HG03460 (cell line): ENCODE data around the gene YWHAE.
"Not testable (repeated sequence)": the region's sequence is repeated elsewhere in the genome, so short reads cannot be mapped to it uniquely, and the experiment has no call there.

Experiments
- ATAC-seq: cut with Tn5 transposase; IDR thresholded peaks from one replicate; pipeline ENCODE4 v1.9.1; 2021; ENCODE audit not compliant: unreplicated experiment

YWHAE gene

DNA sequence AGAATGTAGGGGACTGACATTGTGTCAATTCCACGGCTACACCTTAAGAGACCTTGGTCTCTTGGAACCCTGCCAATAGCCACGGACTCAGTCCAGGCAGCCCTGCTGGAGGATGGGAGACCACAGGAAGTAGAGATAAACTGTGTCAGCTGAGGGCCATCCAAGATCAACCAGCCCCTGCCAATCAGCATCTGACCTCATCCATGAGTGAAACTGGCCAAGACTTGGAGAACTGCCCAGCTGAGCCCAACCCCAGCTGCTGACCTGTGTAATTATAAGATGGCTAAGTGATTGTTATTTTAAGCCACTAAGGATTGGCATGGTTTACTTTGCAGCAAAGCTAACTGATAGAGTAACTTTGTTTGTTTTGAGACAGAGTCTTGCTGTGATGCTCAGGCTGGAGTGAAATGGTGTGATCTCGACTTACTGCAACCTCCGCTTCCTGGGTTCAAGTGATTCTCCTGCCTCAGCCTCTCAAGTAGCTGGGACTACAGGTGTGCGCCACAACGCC is 13.3 kb upstream of the YWHAE start:
- ATAC-seq = no peak

DNA sequence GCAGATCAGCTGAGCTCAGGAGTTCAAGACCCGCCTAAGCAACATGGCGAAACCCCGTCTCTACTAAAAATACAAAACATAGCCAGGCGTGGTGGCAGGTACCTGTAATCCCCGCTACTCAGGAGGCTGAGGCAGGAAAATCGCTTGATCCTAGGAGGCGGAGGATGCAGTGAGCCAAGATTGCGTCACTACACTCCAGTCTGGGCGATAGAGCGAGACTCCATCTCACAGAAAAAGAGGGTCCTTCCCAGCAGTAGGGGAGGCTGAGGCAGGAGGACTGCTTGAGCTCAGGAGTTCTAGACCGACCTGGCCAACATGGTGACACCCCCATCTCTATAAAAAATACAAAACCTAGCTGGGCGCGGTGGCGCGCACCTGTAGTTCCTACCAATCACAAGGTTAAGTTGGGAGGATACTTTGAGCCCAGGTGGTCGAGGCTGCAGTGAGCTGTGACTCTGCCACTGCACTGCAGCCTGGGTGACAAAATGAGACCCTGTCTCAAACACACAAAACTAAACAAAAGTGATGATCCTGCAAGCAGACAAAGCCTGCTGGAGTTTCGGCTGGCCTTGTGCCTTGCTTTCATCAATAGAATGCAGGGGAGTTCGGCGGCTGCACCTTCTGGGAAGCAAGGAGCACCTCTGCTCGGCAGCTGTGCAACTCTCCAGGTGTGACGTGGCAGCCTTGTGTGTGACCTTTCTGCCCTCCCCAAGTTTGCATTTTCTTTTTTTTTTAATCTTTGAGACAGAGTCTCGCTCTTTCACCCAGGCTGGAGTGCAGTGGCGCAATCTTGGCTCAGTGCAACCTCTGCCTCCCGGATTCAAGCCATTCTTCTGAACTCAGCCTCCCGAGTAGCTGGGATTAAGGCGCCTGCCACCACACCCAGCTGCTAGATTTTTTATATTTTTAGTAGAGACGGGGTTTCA is 12.4 kb upstream of the YWHAE start:
- no peak for ATAC-seq

DNA sequence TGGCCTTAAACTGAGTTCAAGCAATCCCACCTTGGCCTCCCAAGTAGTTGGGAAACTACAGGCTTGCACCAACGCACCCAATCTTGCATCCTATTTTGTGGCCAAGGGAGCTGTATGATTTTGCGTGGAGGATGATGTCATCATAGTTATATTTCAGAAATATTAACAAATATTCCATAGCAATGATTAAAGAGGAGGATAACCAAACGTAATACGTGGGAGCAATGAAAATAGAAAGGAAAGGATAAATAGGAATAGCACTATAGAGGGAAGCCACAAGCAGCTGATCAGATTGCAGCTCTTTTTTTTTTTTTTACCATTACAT is 2.2 kb upstream of the YWHAE start:
- ATAC-seq = no peak

DNA sequence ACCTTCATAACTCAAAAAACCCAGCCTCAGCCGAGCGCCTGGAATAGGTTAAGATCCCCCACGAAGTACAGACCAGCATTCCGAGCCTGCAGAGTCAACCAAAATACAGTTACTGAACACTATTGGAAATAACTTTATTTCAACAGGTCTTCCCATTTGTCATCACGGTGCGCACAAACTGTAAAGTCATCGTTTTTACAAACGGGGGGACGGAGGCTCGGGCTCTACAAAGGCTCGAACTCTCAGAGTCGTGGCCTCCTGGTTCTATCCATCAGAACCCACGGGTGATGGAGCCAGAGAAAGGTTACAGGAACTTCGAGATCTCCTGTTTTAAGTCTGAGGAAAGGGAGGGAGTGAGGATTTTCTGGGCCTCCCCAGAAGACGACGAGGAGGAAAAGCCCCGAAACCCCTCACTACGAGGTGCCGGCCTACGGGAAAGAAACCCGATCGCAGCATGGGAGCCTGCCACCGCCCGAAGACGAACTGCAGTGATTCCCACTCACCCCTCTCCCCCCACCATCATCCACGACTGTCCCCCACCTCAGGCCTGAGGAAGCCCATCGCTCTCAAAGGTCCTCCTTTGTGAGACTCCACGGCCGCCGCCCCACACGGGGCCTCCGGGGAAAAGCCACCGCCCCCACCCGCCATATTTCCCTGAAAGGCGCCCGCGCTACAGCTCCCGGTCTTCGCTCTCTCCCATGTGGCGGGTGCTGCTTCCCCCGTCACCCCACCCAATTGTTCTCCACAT is 917 bp downstream of the YWHAE start:
- ATAC-seq = no peak

DNA sequence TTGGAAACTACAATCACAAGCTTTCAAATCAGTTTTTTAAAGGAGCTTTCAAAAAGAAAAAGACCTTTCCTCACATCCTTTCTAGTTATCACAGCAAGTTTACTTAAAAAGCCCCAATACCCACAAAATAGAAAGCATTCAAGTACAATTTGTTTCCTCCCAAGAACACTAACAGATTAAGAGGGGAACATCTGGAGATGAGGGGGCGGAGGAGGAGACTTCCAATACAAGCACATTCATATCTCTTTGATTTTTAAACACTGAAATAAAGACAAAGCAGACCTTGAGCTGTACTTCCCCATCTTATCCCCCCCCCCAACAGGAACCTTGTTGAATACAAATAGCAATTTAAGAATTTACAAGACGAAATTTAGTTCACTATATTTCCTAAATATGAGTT is 2.0 kb downstream of the YWHAE start:
- ATAC-seq = no peak

DNA sequence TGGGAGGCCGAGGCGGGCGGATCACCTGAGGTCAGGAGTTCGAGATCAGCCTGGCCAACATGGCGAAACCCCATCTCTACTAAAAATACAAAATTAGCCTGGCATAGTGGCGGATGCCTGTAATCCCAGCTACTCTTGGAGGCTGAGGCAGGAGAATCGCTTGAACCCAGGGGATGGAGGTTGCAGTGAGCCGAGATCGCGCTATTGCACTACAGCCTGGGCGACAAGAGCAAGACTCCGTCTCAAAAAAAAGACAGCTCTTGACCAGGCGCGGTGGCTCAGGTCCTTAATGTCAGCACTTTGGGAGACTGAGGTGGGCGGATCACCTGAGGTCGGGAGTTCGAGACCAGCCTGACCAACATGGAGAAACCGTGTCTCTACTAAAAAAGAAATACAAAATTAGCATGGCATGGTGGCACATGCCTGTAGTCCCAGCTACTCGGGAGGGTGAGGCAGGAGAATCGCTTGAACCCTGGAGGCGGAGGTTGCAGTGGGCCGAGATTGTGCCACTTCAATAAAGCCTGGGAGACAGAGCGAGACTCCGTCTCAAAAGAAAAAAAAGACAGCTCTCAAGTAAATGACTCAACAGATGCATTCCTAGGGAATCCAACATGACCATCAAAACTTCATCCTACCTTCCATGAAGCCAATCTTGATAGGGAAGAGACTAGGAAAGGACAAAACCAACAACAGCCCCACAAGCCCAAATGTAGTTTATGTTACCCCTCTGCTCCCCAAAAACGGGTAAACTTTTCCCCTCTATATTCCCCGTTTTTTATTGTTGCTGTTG is 4.0 kb downstream of the YWHAE start:
- ATAC-seq = not testable (repeated sequence)

DNA sequence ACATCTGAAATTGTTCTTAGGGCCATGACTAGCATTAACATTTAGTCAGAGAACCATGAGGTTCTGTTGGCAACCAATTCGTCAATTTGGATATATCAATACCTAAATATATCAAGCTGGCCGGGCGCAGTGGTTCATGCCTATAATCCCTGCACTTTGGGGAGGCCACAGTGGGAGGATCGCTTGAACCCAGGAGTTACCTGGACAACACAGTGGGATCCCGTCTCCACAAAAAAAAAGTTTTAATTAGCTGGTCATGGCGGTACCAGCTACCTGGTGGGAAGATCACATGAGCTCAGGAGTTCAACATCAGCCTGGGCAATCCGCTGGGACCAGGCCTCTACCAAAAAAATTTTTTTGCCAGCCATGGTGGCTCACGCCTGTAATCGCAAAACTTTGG is 8.4 kb downstream of the YWHAE start:
- no peak for ATAC-seq

DNA sequence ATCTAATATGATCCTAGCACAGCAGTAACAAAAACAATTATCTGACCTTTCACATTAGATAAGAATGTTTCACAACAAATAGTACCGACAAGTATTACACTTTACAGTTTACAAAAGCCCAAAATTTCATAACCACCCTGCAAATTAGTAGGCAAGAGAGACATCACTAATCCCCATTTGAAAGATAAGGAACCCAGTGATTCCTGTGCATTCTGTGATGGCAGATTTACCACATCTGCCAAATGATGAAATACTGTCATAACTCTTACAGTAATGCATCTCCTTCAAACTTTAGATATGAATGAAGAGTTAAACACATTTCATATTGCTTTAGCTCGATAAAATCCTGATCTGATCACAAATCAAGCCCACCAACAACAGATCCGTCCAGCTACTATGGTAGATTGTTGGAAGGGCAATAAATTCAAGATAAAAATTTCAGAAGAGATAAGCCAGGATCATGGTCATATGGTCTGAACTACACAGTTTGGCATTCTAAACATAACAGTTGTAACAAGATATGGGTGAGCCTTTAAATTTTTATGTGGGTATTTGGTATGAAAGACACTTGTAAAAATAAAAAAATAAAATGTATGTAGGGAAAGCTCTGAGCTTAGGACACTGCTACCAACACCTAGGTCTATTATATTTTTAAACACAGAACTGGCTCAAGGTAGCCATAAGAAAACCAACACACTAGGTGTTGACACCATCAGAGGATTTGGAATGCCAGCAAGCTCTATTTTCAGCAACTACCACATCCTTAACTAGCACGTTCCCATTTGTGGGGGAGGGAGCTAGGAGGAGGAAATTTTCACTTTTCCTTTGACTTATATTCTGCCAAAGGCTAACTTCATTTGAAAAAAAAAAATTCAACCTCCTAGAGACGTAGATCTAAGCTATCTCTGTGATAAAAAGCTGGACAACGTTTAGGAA is 9.3 kb downstream of the YWHAE start:
- ATAC-seq = no peak

DNA sequence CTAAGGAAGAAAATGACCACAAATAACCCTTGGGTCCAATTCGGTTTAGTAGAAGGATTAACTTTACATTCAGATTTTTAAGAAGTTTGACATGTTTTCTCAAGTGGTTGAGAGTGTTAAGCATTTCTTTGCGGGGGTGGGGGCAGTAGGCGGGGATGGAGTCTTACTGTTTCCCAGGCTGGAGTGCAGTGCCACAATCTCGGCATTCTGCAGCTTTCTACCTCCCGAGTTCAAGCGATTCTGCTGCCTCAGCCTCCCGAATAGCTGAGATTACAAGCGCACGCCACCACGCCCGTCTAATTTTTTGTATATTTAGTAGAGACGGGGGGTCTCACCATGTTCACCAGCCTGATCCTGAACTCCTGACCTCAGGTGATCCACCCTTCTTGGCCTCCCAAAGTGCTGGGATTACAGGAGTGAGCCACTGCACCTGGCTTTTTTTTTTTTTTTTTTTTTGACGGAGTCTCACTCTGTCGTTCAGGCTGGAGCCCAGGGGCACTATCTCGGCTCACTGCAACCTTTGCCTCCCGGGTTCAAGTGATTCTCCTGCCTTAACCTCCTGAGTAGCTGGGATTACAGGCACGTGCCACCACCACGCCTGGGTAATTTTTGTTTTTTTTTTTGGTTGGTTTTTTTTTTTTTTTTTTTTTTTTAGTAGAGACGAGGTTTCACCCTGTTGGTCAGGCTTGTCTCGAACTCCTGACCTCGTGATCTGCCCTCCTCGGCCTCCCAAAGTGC is 12.4 kb downstream of the YWHAE start:
- ATAC-seq = not testable (repeated sequence)

DNA sequence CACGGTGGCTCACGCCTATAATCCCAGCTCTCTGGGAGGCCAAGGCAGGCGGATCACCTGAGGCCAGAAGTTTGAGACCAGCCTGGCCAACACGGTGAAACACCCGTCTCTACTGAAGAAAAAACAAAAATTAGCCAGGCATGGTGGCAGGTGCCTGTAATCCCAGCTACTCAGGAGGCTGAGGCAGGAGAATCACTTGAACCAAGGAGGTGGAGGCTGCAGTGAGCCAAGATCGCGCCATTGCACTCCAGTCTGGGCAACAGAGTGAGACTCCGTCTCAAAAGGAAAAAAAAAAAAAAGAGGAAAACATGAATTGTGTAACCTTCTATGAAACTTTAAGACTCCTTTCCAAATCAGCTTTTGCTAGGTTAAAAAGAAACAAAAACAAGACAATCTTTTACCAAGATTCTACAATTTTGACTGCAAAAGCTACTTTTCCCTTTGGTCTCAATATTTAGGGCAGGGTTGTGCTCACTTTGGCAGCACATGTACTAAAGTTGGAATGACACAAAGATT is 13.3 kb downstream of the YWHAE start:
- not testable (repeated sequence) for ATAC-seq

DNA sequence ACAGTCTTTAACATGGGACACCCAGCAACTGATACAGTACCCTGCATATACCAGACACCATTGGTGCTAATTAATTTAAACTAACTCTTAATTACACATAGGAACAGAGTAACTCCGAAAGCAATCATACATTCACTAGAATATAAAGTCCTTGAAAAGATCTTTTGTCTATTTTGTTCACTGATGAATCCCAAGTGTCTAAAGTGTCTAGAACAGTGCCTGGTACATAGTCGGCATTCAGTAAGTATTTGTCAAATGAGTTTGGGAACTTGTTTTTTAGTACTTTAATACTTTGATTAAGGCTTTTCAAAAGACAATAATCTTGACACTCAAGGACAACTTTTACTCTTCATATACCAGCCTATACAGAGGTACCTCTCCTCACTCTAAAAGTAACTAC is 13.8 kb downstream of the YWHAE start:
- ATAC-seq = no peak

DNA sequence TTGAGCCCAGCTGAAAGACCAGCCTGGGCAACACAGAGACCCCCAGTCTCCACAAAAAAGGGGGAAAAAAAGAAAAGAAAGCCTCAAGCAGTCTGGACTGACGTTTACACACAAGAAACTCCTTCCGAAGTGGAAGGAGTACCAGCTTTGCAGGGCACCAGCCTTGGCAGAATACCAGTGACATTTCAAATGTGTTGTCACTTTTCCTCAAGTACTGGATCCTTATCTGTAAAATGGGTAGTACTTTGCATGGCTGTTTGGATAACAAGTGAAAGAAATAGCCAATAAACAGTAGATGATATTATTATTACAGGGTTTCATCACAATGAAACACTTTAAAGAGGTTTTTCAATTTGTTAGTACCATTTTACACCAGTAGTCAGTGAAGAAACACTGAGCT is 14.2 kb downstream of the YWHAE start:
- no peak for ATAC-seq

DNA sequence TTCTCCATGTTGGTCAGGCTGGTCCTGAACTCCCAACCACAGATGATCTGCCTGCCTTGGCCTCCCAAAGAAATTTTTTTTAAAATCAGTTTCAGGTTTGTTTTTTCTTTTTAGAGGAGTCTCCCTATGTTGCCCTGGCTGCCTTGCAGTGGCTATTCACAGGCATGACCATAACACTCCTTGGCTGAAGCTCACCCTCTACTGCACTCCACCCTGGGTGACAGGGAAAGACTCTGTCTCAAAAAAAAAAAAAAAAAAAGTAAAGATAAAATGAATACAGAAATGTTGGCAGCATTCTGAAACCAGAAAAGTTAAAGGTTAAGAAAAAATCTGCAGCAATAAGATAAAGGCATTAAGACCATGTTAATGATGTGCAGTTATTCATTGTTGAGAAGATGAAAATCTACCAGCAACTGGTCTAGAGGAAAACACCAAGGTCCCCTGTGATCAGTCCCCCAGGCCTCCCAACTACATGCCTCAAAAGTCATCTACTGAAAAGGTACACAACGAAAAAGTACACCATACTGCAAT is 15.1 kb downstream of the YWHAE start:
- ATAC-seq = no peak

DNA sequence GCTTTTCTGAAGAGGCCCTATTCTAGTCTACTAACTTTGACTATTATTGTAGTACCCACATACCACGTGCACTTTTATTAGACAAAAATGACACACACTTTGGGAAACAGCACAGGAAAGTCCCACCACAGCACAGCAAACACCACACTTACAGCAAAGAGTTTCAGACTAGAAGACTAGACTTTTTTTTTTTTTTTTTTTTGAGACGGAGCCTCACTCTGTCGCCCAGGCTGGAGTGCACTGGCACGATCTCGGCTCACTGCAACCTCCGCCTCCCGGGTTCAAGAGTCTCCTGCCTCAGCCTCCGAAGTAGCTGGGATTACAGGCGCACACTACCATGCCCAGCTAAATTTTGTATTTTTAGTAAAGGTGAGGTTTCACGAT is 20.1 kb downstream of the YWHAE start:
- ATAC-seq = no peak

DNA sequence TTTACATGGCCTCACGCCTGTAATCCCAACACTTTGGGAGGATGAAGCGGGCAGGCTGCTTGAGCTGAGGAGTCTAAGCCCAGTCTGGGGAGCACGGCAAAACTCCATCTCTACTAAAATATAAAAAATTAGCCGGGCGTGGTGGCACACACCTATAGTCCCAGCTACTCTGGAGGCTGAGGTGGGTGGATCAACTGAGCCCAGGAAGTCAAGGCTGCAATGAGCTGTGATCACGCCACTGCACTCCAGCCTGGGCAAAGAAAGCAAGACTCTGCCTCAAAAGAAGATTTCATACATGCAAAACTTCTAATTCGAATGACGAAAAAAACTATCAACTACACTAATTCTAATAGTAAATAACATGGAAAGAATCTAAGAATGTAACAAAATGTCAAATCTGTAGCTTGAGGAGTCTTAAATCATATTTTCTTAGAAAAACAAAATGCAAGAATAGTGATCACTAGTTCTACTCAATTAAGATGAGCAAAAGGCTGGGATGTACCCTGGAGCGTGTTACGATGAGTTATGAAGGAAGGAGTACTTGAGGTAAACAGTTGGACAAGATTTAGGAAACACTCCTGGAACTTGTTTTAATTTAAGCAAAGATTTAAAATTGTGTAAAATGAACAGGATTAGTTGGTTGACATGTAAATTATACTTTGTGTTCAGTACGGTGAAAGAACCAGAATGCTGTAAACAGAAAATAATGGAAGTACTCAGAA is 20.7 kb downstream of the YWHAE start:
- no peak for ATAC-seq

DNA sequence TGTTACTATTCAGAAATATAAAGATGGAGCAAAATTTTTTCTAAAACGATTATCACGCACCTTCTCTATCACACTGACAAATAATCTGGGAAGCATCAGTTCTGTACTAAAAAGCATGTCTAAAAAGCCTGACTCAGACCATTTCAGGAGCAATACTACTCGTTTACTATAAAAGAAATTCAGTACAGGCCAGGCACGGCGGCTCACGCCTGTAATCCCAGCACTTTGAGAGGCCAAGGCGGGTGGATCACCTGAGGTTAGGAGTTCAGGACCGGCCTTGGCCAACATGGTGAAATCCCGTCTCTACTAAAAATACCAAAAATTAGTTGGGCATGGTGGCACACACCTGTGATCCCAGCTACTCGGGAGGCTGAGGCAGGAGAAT is 21.6 kb downstream of the YWHAE start:
- ATAC-seq = not testable (repeated sequence)

DNA sequence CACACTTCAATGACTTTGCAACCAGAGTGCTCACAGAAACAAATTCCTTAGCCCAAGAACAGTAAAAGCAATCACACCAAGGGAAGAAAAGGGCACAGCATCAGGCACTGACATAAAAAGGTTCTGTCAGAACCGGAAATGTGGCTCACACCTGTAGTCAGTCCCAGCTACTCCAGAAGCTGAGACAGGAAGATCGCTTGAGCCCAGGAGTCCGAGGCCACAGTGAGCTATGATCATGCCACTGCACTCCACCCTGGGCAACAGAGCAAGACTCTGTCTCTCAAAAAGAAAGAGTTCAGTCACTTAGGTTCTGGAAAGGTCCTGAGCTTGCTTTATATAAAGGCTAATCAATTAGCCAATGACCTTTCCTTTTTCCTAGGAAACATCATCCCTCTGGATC is 22.7 kb downstream of the YWHAE start:
- ATAC-seq = no peak

DNA sequence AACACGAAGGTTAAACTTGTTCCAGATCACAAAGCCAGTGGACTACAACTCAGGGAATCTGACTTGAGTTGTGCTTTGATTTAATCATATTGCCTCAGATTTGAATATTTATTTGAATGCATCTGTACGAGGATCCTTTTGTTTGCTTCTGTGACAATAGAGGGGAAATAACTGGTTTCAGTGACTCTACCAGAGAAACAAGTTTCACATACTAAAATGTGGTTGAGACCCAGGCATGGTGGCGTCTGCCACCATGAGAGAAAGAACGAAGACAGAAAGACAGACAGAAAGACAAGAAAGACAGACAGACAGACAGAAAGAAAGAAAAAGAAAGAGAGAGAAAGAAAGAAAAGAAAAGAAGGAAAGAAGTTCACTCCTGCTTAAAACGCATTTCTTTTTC is 24.0 kb downstream of the YWHAE start:
- ATAC-seq = no peak

DNA sequence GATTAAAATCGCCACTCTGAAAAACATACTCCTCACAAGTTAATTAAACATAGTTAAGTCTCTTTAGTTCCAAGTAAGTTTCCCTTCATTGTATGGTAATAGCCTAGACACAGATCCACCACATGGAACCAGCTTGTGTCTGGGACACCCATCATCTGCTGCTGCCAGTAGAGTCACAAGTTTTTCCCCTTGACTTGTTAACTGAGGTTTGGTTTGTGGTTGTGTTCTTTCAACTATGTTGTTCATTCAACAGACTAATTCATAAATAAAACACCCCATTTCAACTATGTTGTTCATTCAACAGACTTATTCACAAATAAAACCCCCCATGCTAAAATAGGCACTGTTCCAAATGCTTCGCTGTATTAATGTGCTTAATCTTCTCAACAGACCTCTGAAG is 24.4 kb downstream of the YWHAE start:
- ATAC-seq = no peak
